ENCODE measurements around the gene PABPN1.
"Not testable (repeated sequence)": the region's sequence is repeated elsewhere in the genome, so short reads cannot be mapped to it uniquely, and the experiment has no call there.

Gene PABPN1

GRCh38 chr14:23301969-23302289, 19.3 kb upstream of the PABPN1 start:
- DNase-seq, result no peak

DNA sequence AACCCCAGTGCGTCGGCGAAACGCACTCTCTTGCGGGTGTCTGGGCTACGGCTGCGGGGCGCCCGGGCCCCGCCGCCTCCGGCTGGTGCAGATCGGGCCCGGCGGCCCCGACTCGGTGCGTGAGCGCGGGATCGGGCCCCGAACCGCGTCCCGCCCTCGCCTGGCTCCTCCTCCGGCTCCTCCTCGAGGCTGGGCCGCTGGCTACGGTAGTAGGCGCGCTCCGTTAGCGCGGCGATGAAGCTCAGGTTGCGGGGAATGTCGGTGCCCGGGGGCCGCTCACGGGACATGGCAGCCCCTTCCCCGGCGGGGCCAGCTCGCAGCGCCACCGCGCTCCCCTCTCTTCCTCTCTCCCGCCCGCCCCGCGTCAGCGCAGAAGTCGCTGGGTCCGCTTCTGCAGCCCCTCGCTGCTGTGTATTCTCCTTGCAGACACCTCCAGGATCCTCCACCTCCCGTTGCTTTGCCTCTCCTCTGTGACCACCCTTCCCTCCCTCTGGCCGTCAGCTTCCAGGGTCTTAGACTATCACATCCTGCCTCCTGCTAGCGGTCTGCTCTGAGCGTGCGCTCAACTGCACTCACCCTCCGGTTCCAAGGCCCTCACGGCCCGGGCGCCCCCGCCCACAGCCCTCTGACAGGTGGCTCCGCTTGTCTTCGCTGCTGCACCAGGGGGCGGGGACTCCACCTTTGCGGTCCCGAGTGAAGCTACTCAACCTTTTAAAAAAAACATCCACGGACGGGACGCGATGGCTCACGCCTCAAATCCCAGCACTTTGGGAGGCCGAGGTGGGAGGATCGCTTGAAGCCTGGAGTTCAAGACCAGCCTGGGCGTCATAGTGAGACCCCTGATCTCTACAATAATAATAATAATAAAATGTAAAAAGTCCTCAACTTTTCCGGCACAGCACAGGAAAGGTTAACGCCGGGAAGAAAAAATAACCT, 18.7 kb upstream of the PABPN1 start, which contains the start of gene PPP1R3E:
PPP1R3E (minus strand) TSS at position 570 of the 936 bp plus-strand sequence; CDS start at position 287, 283 bp downstream.
- DNase-seq, result peak; percentile 44

DNA sequence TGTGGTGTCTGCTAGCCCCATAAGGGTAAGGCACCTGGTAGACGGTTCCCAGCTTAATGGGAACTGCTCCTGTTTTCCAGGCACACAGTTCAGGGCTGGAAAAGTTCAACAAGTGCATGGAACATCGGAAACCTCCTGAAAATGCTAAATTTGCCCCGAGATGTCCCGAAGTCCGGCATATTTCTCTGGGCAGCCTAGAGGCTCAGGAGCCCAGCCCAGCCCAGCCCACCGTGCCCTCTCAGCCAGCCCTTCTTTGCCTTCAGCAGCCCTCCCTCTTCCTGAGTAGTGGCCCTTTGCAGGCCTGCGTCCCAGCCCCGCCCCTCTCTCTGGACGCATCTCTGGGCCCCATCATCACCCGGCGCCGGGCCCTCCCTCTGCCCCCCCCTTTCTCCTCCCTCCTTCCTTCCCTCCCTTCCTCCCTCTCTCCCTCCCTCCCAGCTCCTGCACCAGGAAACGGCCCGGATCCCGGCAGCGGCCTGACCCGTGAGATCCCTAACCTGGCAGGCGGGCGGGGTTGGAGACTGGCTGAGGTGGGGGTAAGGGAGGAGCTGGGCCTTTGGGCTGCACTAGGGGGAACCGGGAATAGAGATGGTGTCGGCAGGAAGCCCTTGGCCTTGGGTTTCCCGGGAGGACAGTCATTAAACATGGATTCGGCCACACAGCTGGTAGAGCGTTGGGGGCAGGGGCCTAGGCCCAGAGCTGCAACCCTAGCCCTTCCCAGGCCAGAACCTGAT, 14.7 kb upstream of the PABPN1 start, which contains the start of gene BCL2L2:
BCL2L2 (plus strand) TSS at position 422 of the 734 bp plus-strand sequence. CDS start 935 bp downstream, outside the sequence.
- peak; percentile 73 for DNase-seq

- no peak for DNase-seq
Observed at GRCh38 chr14:23307146-23307530, 14.1 kb upstream of the PABPN1 start.

DNA sequence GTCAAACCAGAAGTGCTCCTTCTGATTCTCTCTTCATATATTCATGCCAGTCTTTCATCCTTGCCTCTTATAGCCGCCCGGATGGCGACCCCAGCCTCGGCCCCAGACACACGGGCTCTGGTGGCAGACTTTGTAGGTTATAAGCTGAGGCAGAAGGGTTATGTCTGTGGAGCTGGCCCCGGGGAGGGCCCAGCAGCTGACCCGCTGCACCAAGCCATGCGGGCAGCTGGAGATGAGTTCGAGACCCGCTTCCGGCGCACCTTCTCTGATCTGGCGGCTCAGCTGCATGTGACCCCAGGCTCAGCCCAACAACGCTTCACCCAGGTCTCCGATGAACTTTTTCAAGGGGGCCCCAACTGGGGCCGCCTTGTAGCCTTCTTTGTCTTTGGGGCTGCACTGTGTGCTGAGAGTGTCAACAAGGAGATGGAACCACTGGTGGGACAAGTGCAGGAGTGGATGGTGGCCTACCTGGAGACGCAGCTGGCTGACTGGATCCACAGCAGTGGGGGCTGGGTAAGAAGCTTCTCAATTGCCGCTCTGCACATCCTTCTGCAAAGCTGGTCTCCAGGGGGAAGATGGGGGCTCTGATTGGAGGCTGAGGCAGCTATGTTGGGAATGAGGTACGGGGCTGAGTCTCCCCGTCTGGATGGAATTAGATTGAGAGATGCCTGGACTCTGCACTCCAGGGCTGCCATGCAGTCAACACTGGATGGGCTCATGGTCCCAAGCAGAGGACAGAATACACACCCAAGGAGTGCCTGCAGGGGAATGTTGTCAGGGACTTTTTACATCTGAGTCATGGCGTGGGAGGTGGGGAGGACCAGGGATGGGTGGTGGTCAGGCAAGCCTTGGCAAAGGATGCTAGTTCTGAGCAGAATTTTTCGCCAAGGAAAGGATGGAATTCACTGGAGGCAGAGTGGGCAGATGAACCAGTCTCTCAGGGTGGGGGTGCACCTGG, 13.3 kb upstream of the PABPN1 start:
- DNase-seq, result no peak

- DNase-seq, result no peak
Observed at GRCh38 chr14:23308721-23309445, 12.4 kb upstream of the PABPN1 start.

DNA sequence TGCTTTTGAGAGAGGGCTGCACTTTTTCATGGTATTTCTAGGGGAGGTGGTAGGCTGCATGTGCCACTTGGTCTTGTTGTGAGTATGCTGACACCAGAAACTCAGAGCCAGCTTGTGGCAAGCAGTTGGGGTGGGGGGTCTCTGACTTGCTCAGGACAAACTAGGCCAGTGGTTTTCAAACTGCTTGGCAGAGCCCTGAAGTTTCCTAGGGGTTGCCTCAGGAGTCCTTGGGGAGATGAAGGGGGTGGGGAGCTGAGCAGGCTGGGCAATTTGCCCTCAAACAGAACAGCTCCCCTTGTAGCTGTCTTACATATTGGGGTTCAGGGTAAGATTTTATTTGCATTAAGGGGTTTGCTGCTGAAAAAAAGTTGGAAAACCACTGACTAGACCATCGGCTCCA, 10.7 kb upstream of the PABPN1 start:
- no peak for DNase-seq

DNA sequence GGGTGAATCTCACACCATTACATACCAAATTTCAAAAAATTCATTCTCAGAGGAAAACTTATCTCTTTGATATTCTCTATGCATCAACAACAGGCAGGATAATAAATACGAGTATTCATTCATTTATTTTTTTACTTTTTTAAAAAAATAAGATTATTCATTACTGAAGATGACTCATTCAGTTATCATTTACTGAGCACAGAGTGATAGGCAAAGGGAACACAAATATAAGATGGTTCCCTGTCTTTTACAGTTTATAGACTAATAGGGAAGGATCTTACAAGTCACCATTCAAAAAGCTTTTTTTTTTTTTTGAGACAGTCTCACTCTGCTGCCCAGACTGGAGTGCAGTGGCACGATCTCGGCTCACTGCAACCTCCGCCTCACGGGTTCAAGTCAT, 5.0 kb upstream of the PABPN1 start:
- no peak for DNase-seq

DNA sequence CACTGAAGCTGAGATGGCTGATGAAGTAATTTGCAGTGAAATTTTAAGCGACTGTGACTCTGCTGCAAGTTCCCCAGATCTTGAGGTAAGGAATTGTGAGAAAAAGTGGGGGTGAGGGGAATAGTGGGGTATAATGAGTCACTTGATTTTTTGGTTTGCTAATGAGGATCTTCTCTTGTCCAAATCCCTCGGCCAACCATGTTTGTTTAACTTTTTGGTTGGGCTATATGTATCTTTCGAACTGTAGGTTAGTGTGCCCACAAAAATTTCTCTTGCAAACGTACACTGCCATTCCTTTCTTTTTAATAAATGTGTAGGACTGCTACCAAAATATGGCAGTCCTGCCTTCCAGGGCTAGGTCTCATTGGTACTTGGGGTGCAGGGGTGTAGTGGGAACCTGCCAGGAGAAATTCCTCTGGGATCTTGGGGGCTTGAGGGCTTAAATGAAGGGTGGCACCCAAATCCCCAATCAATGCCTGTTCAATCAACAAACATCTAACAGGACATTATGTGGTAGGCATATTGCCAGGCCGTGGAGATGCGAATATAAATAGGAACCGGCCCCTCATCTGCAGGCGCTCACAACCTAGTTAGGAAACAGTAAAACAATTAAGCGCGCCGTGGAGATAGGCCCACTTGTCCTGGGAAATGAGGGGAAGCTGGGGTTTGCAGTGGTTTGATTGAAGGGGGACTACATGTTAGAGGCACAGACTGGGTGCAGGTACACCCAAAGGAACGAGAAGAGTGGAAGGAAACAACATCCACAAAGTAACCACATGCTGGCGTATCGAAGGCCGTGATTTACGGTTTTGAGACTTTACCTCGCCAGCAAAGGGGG, 1.3 kb upstream of the PABPN1 start:
- DNase-seq, result no peak

DNA sequence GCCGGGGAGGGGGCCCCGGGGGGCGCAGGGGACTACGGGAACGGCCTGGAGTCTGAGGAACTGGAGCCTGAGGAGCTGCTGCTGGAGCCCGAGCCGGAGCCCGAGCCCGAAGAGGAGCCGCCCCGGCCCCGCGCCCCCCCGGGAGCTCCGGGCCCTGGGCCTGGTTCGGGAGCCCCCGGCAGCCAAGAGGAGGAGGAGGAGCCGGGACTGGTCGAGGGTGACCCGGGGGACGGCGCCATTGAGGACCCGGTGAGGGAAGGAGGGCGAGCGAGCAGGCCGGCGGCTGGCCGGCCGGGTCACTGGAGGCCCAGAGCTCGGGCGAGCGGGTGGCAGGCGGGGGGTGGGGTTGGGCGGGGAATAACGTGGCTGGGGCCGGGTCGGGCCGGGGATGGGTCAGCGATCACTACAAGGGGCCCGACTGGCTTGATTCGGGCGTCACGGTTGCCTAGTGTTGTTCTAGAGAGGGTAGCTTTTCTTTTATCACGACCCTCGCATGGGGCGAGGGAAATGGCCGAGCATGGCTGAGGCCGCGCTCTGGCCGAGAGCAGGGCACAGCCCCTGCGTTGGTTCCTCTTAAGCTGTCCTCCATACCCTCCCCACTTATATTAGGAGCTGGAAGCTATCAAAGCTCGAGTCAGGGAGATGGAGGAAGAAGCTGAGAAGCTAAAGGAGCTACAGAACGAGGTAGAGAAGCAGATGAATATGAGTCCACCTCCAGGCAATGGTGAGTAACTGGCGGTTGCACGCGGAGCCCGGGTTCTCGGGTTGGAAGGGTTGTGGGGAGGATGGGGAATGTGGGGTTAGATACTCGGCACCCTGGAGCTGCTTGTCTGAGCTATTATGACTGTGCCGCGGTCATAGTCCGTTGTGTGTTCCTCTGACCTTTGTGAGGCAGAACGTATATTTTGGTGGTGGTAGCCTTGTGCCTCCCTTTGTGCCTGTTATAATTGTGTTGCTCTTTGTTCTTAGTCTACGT, 603 bp downstream of the PABPN1 start:
- DNase-seq, result peak; percentile 5

DNA sequence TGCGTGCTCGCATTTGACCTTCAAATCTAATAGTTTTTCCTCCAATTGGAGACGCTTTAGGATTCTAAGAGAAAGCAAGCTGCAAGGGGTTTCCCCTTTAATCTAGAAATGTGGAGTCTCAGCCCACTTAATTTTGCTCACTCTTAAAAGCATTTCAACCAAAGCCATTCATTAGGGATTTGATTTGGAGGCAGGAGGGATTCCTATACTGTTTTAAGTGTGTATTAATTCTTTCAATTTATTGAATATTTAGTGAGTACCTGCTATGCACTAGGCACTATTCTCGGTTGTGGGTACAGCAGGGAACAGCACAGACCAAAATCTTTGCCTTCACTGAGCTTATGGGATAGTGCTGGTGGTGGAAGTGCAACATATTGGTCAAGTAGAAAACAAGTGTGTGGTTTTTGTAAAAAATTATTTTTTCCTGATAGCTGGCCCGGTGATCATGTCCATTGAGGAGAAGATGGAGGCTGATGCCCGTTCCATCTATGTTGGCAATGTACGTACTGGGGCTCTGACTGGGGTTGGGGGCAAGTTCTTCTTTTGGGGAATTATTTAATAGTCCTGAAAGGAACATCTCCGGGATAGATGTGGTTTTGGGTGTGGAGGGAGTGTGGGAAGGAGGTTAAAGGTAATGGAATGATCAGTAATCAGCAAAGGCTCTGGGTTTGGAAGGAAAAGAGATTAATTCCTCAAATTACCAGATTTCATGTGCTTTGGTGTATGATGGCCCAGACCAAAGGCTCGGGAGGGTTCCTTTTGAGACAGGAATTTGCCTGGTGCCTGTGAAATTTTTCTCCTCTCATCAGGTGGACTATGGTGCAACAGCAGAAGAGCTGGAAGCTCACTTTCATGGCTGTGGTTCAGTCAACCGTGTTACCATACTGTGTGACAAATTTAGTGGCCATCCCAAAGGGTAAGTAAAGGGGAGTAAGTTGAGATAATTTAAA, 1.6 kb downstream of the PABPN1 start:
- no peak for DNase-seq

DNA sequence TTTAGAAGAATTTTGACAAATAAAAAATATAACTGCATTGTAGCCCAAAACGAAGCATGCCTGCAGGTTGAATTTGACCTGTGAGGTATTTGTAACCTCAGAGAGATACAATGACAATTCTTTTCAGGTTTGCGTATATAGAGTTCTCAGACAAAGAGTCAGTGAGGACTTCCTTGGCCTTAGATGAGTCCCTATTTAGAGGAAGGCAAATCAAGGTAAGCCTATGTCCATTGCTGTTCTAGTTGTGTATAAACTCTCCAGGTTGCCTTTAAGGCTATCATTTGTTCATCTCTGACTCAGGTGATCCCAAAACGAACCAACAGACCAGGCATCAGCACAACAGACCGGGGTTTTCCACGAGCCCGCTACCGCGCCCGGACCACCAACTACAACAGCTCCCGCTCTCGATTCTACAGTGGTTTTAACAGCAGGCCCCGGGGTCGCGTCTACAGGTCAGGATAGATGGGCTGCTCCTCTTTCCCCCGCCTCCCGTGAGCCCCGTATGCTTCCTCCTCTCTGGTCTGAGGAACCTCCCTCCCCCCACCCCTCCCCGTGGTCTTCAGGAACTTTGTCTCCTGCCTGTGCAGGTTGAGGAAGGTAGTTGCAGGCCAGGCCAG, 2.7 kb downstream of the PABPN1 start:
- DNase-seq, result no peak

DNA sequence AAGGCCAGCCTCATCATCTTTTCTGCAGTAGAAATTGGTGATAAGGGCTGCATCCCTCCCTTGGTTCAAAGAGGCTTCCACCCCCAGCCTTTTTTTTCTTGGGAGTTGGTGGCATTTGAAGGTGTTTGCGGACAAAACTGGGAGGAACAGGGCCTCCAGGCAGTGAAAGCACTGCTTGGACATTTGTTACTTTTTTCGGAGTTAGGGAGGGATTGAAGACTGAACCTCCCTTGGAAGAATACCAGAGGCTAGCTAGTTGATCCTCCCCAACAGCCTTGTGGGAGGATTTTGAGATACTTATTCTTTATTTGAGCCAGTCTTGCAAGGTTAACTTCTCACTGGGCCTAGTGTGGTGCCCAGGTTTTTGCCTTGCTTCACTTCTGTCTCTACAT, 3.2 kb downstream of the PABPN1 start:
- DNase-seq, result no peak

GRCh38 chr14:23324993-23325392, 3.7 kb downstream of the PABPN1 start:
- DNase-seq, result no peak

- DNase-seq, result not testable (repeated sequence)
Observed at GRCh38 chr14:23325746-23326145, 4.5 kb downstream of the PABPN1 start.

- DNase-seq, result no peak
Observed at GRCh38 chr14:23326491-23327332, 5.5 kb downstream of the PABPN1 start.

Measured in NCI-H748 treated with DMSO at 0.1 percent for 48 hours (cell line).